Lung (tissue), 12 donors: ENCODE measurements around the gene PIEZO1. TPM values are rescaled to one million over a fixed set of nuclear protein-coding genes. Genes with fewer than 3 reads are reported as not detected.

Experiments
- ATAC-seq: fragments of 200-7000 bp; cut with Tn5 transposase; one replicate; pipeline ENCODE4 v1.9.1; 2020; ENCODE audit warnings: moderate number of reproducible peaks; ENCODE audit not compliant: insufficient read depth, low FRiP score
- DNase-seq, 3 donors: peaks; one replicate each; pipeline ENCODE4 v3.0.0-alpha.2; 2013 to 2017
- H3K27ac ChIP-seq, 2 donors: one replicate each; pipeline ENCODE4 v1.5.1; 2013; ENCODE audit warnings: mild to moderate bottlenecking in 2 of 2, moderate library complexity in 2 of 2, control low read depth in 1 of 2, inconsistent platforms in 1 of 2, low read depth in 1 of 2, low read length in 1 of 2
- H3K27me3 ChIP-seq, 3 donors: one replicate each; pipeline ENCODE4 v1.5.1; 2013; ENCODE audit warnings: low read length in 2 of 3; ENCODE audit not compliant: control insufficient read depth in 3 of 3, insufficient read depth in 3 of 3
- H3K36me3 ChIP-seq, 4 donors: one replicate each; pipeline ENCODE4 v1.5.1; 2013; ENCODE audit warnings: low read length in 4 of 4, mild to moderate bottlenecking in 1 of 4, moderate library complexity in 1 of 4; ENCODE audit not compliant: control insufficient read depth in 4 of 4, insufficient read depth in 4 of 4
- H3K4me1 ChIP-seq, 5 donors: one replicate each; pipeline ENCODE4 v1.5.1; 2013; ENCODE audit warnings: low read length in 5 of 5, mild to moderate bottlenecking in 2 of 5, moderate library complexity in 1 of 5; ENCODE audit not compliant: control insufficient read depth in 5 of 5, insufficient read depth in 5 of 5
- H3K4me3 ChIP-seq: one replicate; pipeline ENCODE4 v1.5.1; 2013; ENCODE audit warnings: mild to moderate bottlenecking, control low read depth, moderate library complexity
- H3K9ac ChIP-seq, 2 donors: one replicate each; pipeline ENCODE4 v1.5.1; 2013; ENCODE audit warnings: low read length in 2 of 2, control low read depth in 1 of 2; ENCODE audit not compliant: insufficient read depth in 1 of 2
- H3K9me3 ChIP-seq, 4 donors: one replicate each; pipeline ENCODE4 v1.5.1; 2013; ENCODE audit warnings: low read length in 3 of 4, mild to moderate bottlenecking in 1 of 4, moderate library complexity in 1 of 4; ENCODE audit not compliant: control insufficient read depth in 4 of 4, insufficient read depth in 3 of 4
- WGBS, 2 donors: extraction: QIAGEN DNeasy Blood & Tissue Kit; methylation state at CpG; one replicate each; pipeline ENCODE4 v1.1.7; 2013; 5-methylcytosine and 5-hydroxymethylcytosine counted together
- polyA plus RNA-seq, 2 donors: library from polyadenylated mRNA; stranded (reverse); fragments of 200-250 nt; gene quantifications; one replicate each; pipeline ENCODE4 v1.2.1, GENCODE V29; 2013
- total RNA-seq, 2 donors: library from RNA; depleted of rRNA in 1 of 2; stranded (reverse); fragments of >200 nt in 1 of 2; gene quantifications; one replicate each; pipeline ENCODE4 v1.2.1, GENCODE V29; 2014 to 2021
- TF ChIP-seq, protein P1 (sequence below): IDR thresholded peaks from 2 replicates; pipeline ENCODE4 v1.5.1; 2012; ENCODE audit warnings: mild to moderate bottlenecking; ENCODE audit errors: control extremely low read depth, extremely low read depth
- donor health status: control.
- donor health status: control.
- donor health status: Bipolar disorder and iron deficiency.
- donor health status: healthy.
- donor health status: DM: yes; HTN: yes; CAD: no.

The PIEZO1 gene
- total and polyA plus RNA-seq, 4 donors: 113 to 207 (median 190) TPM

DNA sequence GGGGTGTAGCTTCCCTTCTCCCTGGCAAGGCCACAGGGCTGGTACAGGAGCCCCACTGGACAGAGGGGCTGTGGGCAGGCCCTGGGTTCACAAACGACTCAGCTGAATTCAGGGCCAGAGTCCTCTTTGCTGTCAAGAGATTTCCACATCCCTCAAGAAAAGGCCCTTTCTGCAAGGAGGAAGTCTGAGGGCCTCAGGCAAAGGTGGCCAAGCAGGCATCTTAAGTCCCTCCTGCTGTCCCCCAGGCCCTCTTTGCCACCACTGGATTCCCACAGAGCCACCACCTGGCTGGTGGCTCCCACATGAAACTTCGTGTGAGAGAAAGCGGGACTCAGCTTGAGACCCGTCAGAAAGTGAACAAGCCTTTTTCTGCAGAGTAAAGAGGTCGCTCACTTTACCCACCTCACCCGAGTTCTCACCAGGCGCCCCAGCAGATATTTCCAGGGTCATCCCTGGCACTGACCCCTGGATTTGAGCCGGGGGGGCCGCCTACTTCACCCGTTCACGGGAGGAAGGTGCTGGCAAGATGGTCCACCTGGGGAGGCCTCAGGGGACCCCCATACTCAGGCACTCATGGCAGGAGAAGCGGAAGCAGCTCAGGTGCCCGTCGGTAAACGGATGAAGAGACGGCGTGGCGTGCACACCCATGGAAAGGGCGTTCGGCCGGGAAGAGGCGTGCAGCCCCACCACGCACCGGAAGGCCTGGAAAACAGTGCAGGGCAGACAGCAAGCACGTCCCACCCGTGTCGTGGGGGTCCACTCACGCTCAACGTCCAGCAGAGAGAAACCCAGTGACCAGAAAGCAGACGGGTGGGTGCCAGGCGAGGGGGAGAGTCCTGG lies 82.4 kb downstream of the PIEZO1 start:
- TF ChIP-seq, protein P1, sequence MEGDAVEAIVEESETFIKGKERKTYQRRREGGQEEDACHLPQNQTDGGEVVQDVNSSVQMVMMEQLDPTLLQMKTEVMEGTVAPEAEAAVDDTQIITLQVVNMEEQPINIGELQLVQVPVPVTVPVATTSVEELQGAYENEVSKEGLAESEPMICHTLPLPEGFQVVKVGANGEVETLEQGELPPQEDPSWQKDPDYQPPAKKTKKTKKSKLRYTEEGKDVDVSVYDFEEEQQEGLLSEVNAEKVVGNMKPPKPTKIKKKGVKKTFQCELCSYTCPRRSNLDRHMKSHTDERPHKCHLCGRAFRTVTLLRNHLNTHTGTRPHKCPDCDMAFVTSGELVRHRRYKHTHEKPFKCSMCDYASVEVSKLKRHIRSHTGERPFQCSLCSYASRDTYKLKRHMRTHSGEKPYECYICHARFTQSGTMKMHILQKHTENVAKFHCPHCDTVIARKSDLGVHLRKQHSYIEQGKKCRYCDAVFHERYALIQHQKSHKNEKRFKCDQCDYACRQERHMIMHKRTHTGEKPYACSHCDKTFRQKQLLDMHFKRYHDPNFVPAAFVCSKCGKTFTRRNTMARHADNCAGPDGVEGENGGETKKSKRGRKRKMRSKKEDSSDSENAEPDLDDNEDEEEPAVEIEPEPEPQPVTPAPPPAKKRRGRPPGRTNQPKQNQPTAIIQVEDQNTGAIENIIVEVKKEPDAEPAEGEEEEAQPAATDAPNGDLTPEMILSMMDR: no peak
- H3K4me3 ChIP-seq: no peak overlapping the region
- H3K36me3 ChIP-seq: peaks cover 0 to 26% (median 4%) of the 10 kb centered on the region in 4 donors
- no peak overlapping the region for H3K9ac ChIP-seq
- no peaks in the 10 kb centered on the region for H3K27me3 ChIP-seq
- no peaks in the 10 kb centered on the region for H3K9me3 ChIP-seq
- DNase-seq: no peak
- 48 to 69% methylated on average over 30 to 31 of the region's 31 CpGs for WGBS, 2 donors
- peaks cover 0 to 38% (median 5%) of the 10 kb centered on the region in 5 donors for H3K4me1 ChIP-seq
- ATAC-seq: no peak
- H3K27ac ChIP-seq: peak overlapping the region in 1 of 2 donors; percentile 92

DNA sequence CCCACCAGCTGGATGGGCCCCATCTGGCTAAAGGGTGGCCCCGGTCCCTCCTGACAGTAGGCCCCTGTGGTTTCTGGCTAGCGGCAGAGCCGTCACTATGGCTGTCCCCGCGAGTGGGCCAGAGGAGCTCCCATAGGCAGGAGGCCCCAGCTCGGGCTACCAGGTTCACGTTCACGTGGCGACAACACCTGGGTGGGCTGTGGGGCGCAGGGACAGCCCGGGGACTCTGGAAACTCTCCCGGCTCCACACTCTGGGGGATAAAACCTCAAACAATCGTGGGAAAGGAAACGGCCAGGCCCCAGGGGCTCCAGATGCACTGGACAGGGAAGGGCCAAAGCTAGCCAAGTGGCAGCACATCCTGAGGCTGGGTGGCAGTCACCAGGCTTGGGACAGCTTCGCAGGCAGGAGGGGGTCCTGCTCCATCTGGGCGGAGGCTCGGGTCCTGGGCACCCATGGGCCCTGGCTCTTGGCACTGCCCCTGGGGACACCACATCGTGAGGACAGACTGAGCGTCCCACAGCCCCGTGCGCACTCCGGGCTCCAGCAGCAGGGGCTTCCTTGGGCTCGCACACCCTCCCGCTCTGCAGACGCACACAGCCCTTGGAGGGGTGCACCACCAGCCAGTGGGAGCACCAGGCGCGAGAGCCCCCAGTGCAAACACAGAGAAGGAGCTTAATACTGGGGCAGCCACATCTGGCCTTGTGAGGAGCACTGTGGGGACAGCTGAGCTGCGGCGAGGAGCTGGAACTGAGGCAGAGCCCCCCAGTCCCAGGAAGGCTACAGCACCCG lies 83.2 kb downstream of the PIEZO1 start:
- 48 to 60% methylated on average over 30 of the region's 30 CpGs for WGBS, 2 donors
- Histone ChIP-seq H3K9me3 (no peaks in the 10 kb centered on the region), H3K36me3 (peaks cover 0 to 33% (median 4%) of the 10 kb centered on the region in 4 donors), H3K27ac (peak overlapping the region; percentile 5 to 86), H3K4me3 (no peak overlapping the region), H3K9ac (no peak overlapping the region), H3K4me1 (peaks cover 0 to 33% (median 5%) of the 10 kb centered on the region in 5 donors), H3K27me3 (no peaks in the 10 kb centered on the region)
- ATAC-seq (no peak), DNase-seq (no peak)
- TF ChIP-seq, protein P1: no peak

DNA sequence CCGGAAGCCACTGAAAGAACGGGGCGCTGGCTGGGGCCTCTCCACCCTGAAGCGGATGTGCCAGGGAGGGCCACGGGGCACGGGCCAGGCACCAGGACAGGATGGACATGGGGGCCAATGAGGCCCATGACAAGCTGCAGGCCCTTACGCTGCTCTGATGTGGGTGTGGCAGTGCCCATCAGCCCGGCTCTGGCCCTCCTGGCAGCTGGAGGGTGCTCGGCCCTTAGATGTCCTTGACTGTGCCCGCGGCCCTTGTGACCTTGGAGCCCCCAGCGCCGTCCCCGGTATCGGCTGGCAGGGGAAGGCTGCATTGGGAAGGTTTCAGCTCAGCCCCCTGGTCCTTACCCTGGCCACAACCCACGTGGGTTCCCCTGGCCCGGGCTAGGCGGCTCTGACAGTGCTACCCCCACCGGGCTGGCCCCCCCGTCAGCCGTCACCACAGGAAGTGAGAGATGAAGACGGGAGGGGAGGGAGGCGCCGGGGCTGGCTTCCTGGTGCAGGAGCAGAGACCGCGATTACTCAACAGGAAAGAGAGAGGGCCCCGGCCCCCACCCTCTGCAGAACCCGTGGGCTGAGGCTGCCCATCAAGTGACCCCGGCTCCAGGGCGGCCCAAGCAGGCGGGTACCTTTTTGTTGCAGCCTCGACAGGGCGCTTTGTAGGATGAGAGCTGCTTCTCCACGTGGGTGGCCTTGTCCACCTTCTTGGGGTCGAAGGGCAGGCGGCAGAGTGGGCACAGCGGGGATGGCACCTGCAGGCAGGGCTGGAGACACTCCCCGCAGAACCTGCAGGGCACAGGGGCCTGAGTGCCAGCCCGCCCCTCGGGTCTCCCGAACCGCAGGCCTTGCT lies 84.2 kb downstream of the PIEZO1 start:
- Histone ChIP-seq H3K27ac (peak overlapping the region; percentile 6 to 86), H3K4me3 (no peak overlapping the region), H3K27me3 (no peaks in the 10 kb centered on the region), H3K4me1 (peaks cover 0 to 33% (median 5%) of the 10 kb centered on the region in 5 donors), H3K9ac (no peak overlapping the region), H3K9me3 (no peaks in the 10 kb centered on the region), H3K36me3 (peaks cover 0 to 40% (median 4%) of the 10 kb centered on the region in 4 donors)
- 27 to 29% methylated on average over 38 to 42 of the region's 42 CpGs for WGBS, 2 donors
- TF ChIP-seq, protein P1: no peak
- DNase-seq (peak; percentile 61 to 85 (median 73)), ATAC-seq (peak; percentile 74)
